ENCODE data around the gene NR2C2AP. TPM values are rescaled to one million over a fixed set of nuclear protein-coding genes. Genes with fewer than 3 reads are reported as not detected.

Gene NR2C2AP
- total and polyA plus RNA-seq, 2 of the 13 experiments (the other 11 are each of a cell fraction or from before 2014, with no cell fraction given), result 12.2 to 26.8 TPM

- TF ChIP-seq MYNN (CRISPR knock-in tag; IDR thresholded peaks at IDR 0.05; ENCODE audit: low read depth) (no peak), ZNF790 (CRISPR knock-in tag; IDR thresholded peaks at IDR 0.05; ENCODE audit: borderline replicate concordance) (no peak), CAMTA2 (CRISPR knock-in tag; IDR thresholded peaks at IDR 0.05; ENCODE audit: borderline replicate concordance) (0 out of 2 replicates have a peak, but pooled peaks have one; percentile 37), GPBP1L1 (CRISPR knock-in tag; IDR thresholded peaks at IDR 0.05) (no peak), LCORL (IDR thresholded peaks at IDR 0.05) (no peak), LCORL (CRISPR knock-in tag; IDR thresholded peaks at IDR 0.05) (no peak), ARID4A (CRISPR knock-in tag; IDR thresholded peaks at IDR 0.05; ENCODE audit: borderline replicate concordance) (no peak; the same call in 1 of the 2 replicates), JDP2 (CRISPR knock-in tag; IDR thresholded peaks at IDR 0.05; ENCODE audit: borderline replicate concordance) (no peak), NONO (IDR thresholded peaks at IDR 0.05) (no peak), NONO (CRISPR knock-in tag; conservative IDR thresholded peaks at IDR 0.05) (0 out of 2 replicates have a peak, but pooled peaks have one; percentile 23), SRSF1 (optimal IDR thresholded peaks at IDR 0.05; ENCODE audit: low read depth, low read length) (no peak), TBX3 (IDR thresholded peaks at IDR 0.05; ENCODE audit: borderline replicate concordance) (no peak), ELF1 (CRISPR knock-in tag; IDR thresholded peaks at IDR 0.05) (no peak), PHF8 (CRISPR knock-in tag; IDR thresholded peaks at IDR 0.05) (no peak), ZNF780A (CRISPR knock-in tag; IDR thresholded peaks at IDR 0.05) (no peak), YEATS4 (CRISPR knock-in tag; IDR thresholded peaks at IDR 0.05; ENCODE audit: borderline replicate concordance) (no peak), ATF6 (CRISPR knock-in tag; conservative IDR thresholded peaks at IDR 0.05) (no peak), MAX (IDR thresholded peaks at IDR 0.05) (peak; percentile 57; the same call in 1 of the 2 replicates), IKZF5 (CRISPR knock-in tag; IDR thresholded peaks at IDR 0.05) (no peak), HHEX (CRISPR knock-in tag; IDR thresholded peaks at IDR 0.05) (no peak), ZNF567 (CRISPR knock-in tag; IDR thresholded peaks at IDR 0.05; ENCODE audit: borderline replicate concordance) (no peak)
Observed at GRCh38 chr19:19170053-19170872, 33.0 kb downstream of the NR2C2AP start, which contains the start of gene MEF2B (continued).

Measured in HepG2 (cell line).